NCI-H187 treated with DMSO at 0.1 percent for 48 hours (cell line): ENCODE results near the gene BTNL8.

Experiments
- DNase-seq: peaks from one replicate; lab custom pipeline; 2025; lab: John Stamatoyannopoulos, UW

The BTNL8 gene

GRCh38 chr5:180898621-180899246 lies at the start of gene BTNL8:
Gene BTNL8, plus strand, starts transcription at chr5:180899159. Its CDS starts 152 bp downstream, at chr5:180899311.
- DNase-seq, result no peak

- DNase-seq, result no peak
Observed at GRCh38 chr5:180849827-180850226, 49.1 kb upstream of the BTNL8 start.

- DNase-seq, result no peak
Observed at GRCh38 chr5:180850434-180851078, 48.4 kb upstream of the BTNL8 start.

GRCh38 chr5:180852495-180852894 lies 46.5 kb upstream of the BTNL8 start:
- DNase-seq, result no peak

- DNase-seq, result no peak
Observed at GRCh38 chr5:180853121-180853847, 45.7 kb upstream of the BTNL8 start.

GRCh38 chr5:180853848-180854176 lies 45.1 kb upstream of the BTNL8 start:
- DNase-seq, result no peak

GRCh38 chr5:180858586-180858985 lies 40.4 kb upstream of the BTNL8 start:
- no peak for DNase-seq

- no peak for DNase-seq
Observed at GRCh38 chr5:180860273-180860886, 38.6 kb upstream of the BTNL8 start.

GRCh38 chr5:180860887-180861822 lies 37.8 kb upstream of the BTNL8 start, which contains the start of gene ZFP62:
Gene ZFP62, minus strand, starts transcription at chr5:180861276. Its CDS starts 57 bp downstream, at chr5:180861219.
- peak; percentile 63 for DNase-seq

GRCh38 chr5:180862645-180863044 lies 36.3 kb upstream of the BTNL8 start:
- no peak for DNase-seq

- no peak for DNase-seq
Observed at GRCh38 chr5:180865981-180866695, 32.8 kb upstream of the BTNL8 start.

GRCh38 chr5:180866985-180867384 lies 32.0 kb upstream of the BTNL8 start:
- no peak for DNase-seq

- DNase-seq, result peak; percentile 18
Observed at GRCh38 chr5:180868960-180869359, 30.0 kb upstream of the BTNL8 start.

GRCh38 chr5:180869587-180869986 lies 29.4 kb upstream of the BTNL8 start:
- DNase-seq, result no peak

- DNase-seq, result no peak
Observed at GRCh38 chr5:180870276-180871068, 28.5 kb upstream of the BTNL8 start.

- no peak for DNase-seq
Observed at GRCh38 chr5:180872419-180872818, 26.5 kb upstream of the BTNL8 start.

GRCh38 chr5:180873615-180874520 lies 25.1 kb upstream of the BTNL8 start:
- no peak for DNase-seq

- no peak for DNase-seq
Observed at GRCh38 chr5:180874804-180875582, 24.0 kb upstream of the BTNL8 start.
